ENCODE measurements around the gene DEPP1. TPM values are rescaled to one million over a fixed set of nuclear protein-coding genes. Genes with fewer than 3 reads are reported as not detected.

The DEPP1 gene
- total RNA-seq, 2 donors from 2014 or later: 226 to 230 TPM

DNA sequence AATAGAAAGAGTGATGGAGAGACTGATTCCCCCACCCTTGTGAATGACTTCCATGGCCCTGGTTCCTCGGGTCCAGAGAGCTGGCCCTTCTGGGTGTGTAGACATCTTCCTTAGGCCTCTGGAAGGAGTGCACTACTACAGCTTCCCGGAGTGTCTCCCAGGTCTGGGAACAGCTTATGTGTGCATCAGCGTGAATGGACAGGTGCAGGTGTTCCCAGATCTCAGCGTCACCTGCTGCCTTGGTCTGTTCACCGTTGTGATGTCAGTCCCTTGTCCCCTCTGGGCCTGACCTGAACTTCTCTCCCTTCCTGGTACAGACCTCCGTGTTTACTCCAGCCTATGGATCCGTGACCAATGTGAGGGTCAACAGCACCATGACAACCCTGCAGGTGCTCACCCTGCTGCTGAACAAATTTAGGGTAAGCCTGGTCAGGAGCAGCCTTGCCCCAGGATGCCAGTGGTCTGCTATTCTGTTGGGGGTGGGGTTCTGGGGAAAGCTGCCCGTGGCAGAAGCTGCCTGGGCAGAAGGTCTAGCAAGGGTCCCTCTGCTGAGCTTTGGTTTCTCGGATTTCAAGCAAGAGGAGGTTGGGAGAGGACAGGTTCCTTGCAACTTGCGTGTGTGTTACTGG is 10.5 kb upstream of the DEPP1 start:
- Histone ChIP-seq H3K36me3 (replicated peaks in 1 of 2; ENCODE audit: insufficient read depth in 1 of 2, low read depth in 2 of 2) (no peaks in the 10 kb centered on the region), H3K27me3 (no peaks in the 10 kb centered on the region), H3K4me3 (no peak overlapping the region), H3K9me3 (no peaks in the 10 kb centered on the region), H3K27ac (peak overlapping the region; percentile 79 to 92 (median 86)), H3K4me1 (peaks cover 81% of the 10 kb centered on the region)
- intact Hi-C loops (cut with DNase I): no loop called here
- TF ChIP-seq, protein P1, sequence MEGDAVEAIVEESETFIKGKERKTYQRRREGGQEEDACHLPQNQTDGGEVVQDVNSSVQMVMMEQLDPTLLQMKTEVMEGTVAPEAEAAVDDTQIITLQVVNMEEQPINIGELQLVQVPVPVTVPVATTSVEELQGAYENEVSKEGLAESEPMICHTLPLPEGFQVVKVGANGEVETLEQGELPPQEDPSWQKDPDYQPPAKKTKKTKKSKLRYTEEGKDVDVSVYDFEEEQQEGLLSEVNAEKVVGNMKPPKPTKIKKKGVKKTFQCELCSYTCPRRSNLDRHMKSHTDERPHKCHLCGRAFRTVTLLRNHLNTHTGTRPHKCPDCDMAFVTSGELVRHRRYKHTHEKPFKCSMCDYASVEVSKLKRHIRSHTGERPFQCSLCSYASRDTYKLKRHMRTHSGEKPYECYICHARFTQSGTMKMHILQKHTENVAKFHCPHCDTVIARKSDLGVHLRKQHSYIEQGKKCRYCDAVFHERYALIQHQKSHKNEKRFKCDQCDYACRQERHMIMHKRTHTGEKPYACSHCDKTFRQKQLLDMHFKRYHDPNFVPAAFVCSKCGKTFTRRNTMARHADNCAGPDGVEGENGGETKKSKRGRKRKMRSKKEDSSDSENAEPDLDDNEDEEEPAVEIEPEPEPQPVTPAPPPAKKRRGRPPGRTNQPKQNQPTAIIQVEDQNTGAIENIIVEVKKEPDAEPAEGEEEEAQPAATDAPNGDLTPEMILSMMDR (IDR thresholded peaks at IDR 0.05): no peak
- peak in 2 of 3 donors; percentile 50 to 65 for TF ChIP-seq POLR2A (IDR thresholded peaks at IDR 0.05)
- ATAC-seq: peak; percentile 63
- 42 to 62% methylated on average over 10 of the region's 10 CpGs for WGBS, 2 donors
- DNase-seq: peak; percentile 75 to 92 (median 86)

DNA sequence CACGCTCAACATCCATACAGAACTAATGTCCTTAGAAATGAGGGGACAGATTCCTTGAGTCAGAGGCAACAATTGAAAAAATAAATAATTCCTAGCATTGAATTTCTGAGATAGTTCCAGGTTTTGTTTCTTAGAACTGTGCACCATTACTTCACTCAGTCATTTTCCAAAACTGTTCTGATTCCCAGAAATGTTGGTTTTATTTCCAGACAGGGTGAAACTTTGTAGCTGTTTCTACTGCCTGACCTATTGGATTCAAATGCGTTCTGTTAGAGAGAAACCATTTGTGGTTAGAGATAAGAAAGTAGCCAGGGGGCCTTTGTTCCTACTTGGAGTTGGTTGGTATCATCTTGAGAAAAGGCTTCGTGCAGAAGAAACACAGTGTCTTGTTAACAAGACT is 8.1 kb upstream of the DEPP1 start:
- ATAC-seq: no peak

DNA sequence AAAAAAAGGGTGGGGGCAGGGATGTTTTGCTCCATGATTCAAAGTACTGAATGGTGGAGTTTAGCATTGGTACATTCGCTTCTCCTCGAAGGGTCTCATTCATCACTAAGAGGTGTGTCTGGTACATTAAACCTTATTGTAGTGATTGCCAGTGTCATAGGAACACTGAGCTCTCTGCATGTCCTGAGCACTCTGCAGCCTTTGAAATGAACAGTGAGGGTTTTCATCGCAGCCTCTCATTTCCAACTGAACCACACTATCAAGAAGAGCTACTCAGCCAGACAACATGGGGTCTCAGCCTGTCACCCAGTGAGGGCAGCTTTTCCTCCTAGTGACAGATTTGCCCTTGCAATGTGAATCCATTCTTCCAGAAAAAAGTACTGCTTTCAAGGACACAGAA is 7.6 kb upstream of the DEPP1 start:
- Histone ChIP-seq H3K9me3 (no peaks in the 10 kb centered on the region), H3K27me3 (no peaks in the 10 kb centered on the region), H3K36me3 (replicated peaks in 1 of 2; ENCODE audit: insufficient read depth in 1 of 2, low read depth in 2 of 2) (no peaks in the 10 kb centered on the region), H3K4me1 (peaks cover 77% of the 10 kb centered on the region), H3K27ac (no peak overlapping the region), H3K4me3 (no peak overlapping the region)
- TF ChIP-seq, protein P1 (IDR thresholded peaks at IDR 0.05): no peak
- no peak for TF ChIP-seq POLR2A (IDR thresholded peaks at IDR 0.05)
- no peak for ATAC-seq
- intact Hi-C loops (cut with DNase I): no loop called here
- DNase-seq: peak in 1 of 4 donors; percentile 3
- WGBS, 2 donors: 97 to 98% methylated on average over 2 to 3 of the region's 3 CpGs

More for the DNA sequence above, 8.1 kb upstream of the DEPP1 start:
- WGBS, 2 donors: 71 to 89% methylated on average over 3 of the region's 3 CpGs
- no peak overlapping the region for H3K4me3 ChIP-seq
- no peaks in the 10 kb centered on the region for H3K9me3 ChIP-seq
- no peak for DNase-seq
- H3K27ac ChIP-seq: no peak overlapping the region
- intact Hi-C loops (cut with DNase I): no loop called here
- no peak for TF ChIP-seq POLR2A (IDR thresholded peaks at IDR 0.05)
- TF ChIP-seq, protein P1 (IDR thresholded peaks at IDR 0.05): no peak
- no peaks in the 10 kb centered on the region for H3K36me3 ChIP-seq (replicated peaks in 1 of 2; ENCODE audit: insufficient read depth in 1 of 2, low read depth in 2 of 2)
- H3K4me1 ChIP-seq: peaks cover 77% of the 10 kb centered on the region
- H3K27me3 ChIP-seq: no peaks in the 10 kb centered on the region

DNA sequence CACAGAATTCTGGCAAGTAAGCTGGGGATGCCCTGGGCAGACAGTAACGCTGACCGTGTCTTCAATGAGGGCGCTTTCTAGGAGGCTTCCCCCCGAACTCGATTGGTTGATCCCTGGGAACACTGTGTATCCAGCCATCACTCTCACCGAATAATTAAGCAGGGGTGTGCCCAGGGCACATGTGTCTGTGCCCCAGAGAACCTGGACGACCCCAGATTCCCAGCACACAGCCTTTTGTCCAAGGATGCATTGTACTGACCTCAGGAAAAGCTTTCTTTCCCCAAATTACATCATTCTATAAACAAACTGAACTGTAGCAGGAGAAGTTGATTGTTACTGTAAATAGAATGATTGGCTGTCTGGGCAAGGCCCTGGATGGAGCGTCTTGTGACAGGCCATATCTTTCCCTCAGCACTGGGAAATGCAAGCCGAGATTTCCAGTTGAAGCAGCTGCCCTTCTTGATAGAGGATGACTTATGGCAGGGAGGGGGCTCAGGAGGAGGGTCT is 6.6 kb upstream of the DEPP1 start:
- H3K9me3 ChIP-seq: no peaks in the 10 kb centered on the region
- H3K27ac ChIP-seq: peak overlapping the region; percentile 4 to 46 (median 36)
- no peak overlapping the region for H3K4me3 ChIP-seq
- ATAC-seq: peak; percentile 5
- TF ChIP-seq, protein P1 (IDR thresholded peaks at IDR 0.05): no peak
- no peak for TF ChIP-seq POLR2A (IDR thresholded peaks at IDR 0.05)
- H3K27me3 ChIP-seq: no peaks in the 10 kb centered on the region
- 55 to 58% methylated on average over 8 to 9 of the region's 9 CpGs for WGBS, 2 donors
- peaks cover 77% of the 10 kb centered on the region for H3K4me1 ChIP-seq
- no peaks in the 10 kb centered on the region for H3K36me3 ChIP-seq (replicated peaks in 1 of 2; ENCODE audit: insufficient read depth in 1 of 2, low read depth in 2 of 2)
- DNase-seq: peak in 3 of 4 donors; percentile 22 to 59 (median 34)
- intact Hi-C loops (cut with DNase I): no loop called here

DNA sequence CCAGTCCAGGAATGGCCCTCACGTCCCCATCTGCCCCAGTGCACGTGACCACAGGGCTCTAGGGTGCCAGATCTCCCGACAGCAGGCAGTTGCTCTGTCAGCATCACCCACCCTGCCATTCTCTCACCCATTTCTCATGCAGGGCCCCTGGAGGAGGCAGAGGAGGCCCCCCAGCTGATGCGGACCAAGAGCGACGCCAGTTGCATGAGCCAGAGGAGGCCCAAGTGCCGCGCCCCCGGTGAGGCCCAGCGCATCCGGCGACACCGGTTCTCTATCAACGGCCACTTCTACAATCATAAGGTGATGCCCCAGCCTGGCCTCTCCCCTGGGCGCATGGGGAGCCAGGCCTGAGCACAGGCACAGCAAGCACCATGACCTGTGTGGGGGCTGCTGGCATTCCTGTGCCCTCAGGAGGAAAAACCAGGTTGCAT is 6.1 kb upstream of the DEPP1 start:
- DNase-seq (peak in 2 of 4 donors; percentile 8 to 10), ATAC-seq (no peak)
- WGBS, 2 donors: 95 to 99% methylated on average over 14 to 15 of the region's 15 CpGs
- intact Hi-C loops (cut with DNase I): no loop called here
- H3K27me3 ChIP-seq: no peaks in the 10 kb centered on the region
- peaks cover 77% of the 10 kb centered on the region for H3K4me1 ChIP-seq
- peak overlapping the region in 2 of 4 donors; percentile 27 to 46 for H3K27ac ChIP-seq
- TF ChIP-seq POLR2A (IDR thresholded peaks at IDR 0.05): no peak
- TF ChIP-seq, protein P1 (IDR thresholded peaks at IDR 0.05): no peak
- H3K36me3 ChIP-seq (replicated peaks in 1 of 2; ENCODE audit: insufficient read depth in 1 of 2, low read depth in 2 of 2): no peaks in the 10 kb centered on the region
- no peaks in the 10 kb centered on the region for H3K9me3 ChIP-seq
- no peak overlapping the region for H3K4me3 ChIP-seq
